Endothelial cell of umbilical vein (primary cell): Measurements from ENCODE around the gene SLC23A1. TPM values are rescaled to one million over a fixed set of nuclear protein-coding genes. Genes with fewer than 3 reads are reported as not detected.

ENCODE experiments used
- BruUV-seq: library from RNA; stranded (reverse); fragments of 400-500 nt; replicated peaks from 2 replicates; lab custom pipeline; 2021; lab: Mats Ljungman, UMichigan
- CTCF ChIA-PET: fragments of 300-600, 350-600 bp; sonication (Branson Sonifier 250); formaldehyde crosslinking; loops from one replicate; lab custom pipeline; 2021; ENCODE audit warnings: antibody characterized with exemption, inconsistent platforms; lab: Charles Lee
- POLR2A ChIA-PET: fragments of 300-600, 350-600 bp; sonication (Branson Sonifier 250); formaldehyde crosslinking; loops from one replicate; lab custom pipeline; 2021; ENCODE audit warnings: antibody characterized with exemption, inconsistent platforms; lab: Charles Lee
- DNase-seq: peaks from one replicate; pipeline ENCODE4 v3.0.0-alpha.2; 2011; ENCODE audit warnings: low read depth, low spot score
- FAIRE-seq: peaks from 2 replicates; lab custom pipeline; 2011; peaks lifted over from hg19 to GRCh38; lab: Jason Lieb, UNC
- H2AFZ ChIP-seq: 2 replicates; pipeline ENCODE4 v1.6.0; 2012; ENCODE audit warnings: low read depth, low read length, control low read depth, inconsistent platforms
- H3K27ac ChIP-seq: 2 replicates; pipeline ENCODE4 v1.5.1; 2011; ENCODE audit warnings: low read depth, mild to moderate bottlenecking, control low read depth, low read length, moderate library complexity; ENCODE audit not compliant: insufficient read depth
- H3K27me3 ChIP-seq, 2 experiments: 2 replicates each; pipeline versions ENCODE4 v1.6.0 to v1.6.1; 2011; ENCODE audit warnings: low read length in 2 of 2, mixed read lengths in 1 of 2; ENCODE audit not compliant: control insufficient read depth in 2 of 2, insufficient read depth in 2 of 2
- H3K36me3 ChIP-seq, 2 experiments: 2 replicates in 1 of 2; 3 replicates in 1 of 2; pipeline ENCODE4 v1.5.1; 2011; ENCODE audit warnings: low read length in 2 of 2, mild to moderate bottlenecking in 1 of 2, moderate library complexity in 1 of 2; ENCODE audit not compliant: control insufficient read depth in 2 of 2, insufficient read depth in 2 of 2; ENCODE audit errors: extremely low read depth in 1 of 2
- H3K4me1 ChIP-seq: 3 replicates; pipeline ENCODE4 v1.5.1; 2011; ENCODE audit warnings: mild to moderate bottlenecking, low read length; ENCODE audit not compliant: control insufficient read depth, insufficient read depth; ENCODE audit errors: extremely low read depth
- H3K4me2 ChIP-seq: 2 replicates; pipeline ENCODE4 v1.6.1; 2011; ENCODE audit warnings: low read length, control low read depth, mixed read lengths; ENCODE audit not compliant: insufficient read depth
- H3K4me3 ChIP-seq, 3 experiments: fragments of 200-600 bp in 1 of 3; sonication (generic), shearing (Covaris generic) in 1 of 3; replicated peaks in 1 of 3; 2 replicates each; pipeline ENCODE4 v1.5.1; 2011 to 2016; ENCODE audit warnings: control low read depth in 3 of 3, low read length in 3 of 3, mild to moderate bottlenecking in 2 of 3, inconsistent platforms in 1 of 3, low read depth in 1 of 3, moderate library complexity in 1 of 3; ENCODE audit not compliant: insufficient read depth in 1 of 3
- H3K79me2 ChIP-seq: 2 replicates; pipeline ENCODE4 v1.6.0; 2012; ENCODE audit warnings: low read length, inconsistent platforms; ENCODE audit not compliant: control insufficient read depth, insufficient read depth
- H3K9ac ChIP-seq: replicated peaks from 2 replicates; pipeline ENCODE3; 2011; ENCODE audit warnings: low read length, control low read depth; ENCODE audit not compliant: insufficient read depth; ENCODE audit errors: extremely low read depth
- H3K9me1 ChIP-seq: replicated peaks from 3 replicates; pipeline ENCODE4 v1.6.0; 2011; ENCODE audit warnings: mild to moderate bottlenecking, low read length; ENCODE audit not compliant: control insufficient read depth, insufficient read depth; ENCODE audit errors: extremely low read depth
- H3K9me3 ChIP-seq: replicated peaks from 2 replicates; pipeline ENCODE4 v1.5.1; 2012; ENCODE audit warnings: low read length, inconsistent platforms; ENCODE audit not compliant: control insufficient read depth, insufficient read depth
- H4K20me1 ChIP-seq: replicated peaks from 2 replicates; pipeline ENCODE3; 2011; ENCODE audit warnings: mild to moderate bottlenecking, low read length; ENCODE audit not compliant: control insufficient read depth, insufficient read depth; ENCODE audit errors: extremely low read depth
- CTCF ChIP-seq, 2 donors: IDR thresholded peaks; 1 replicate in 1 of 2; 2 replicates in 1 of 2; pipeline ENCODE4 v1.5.1; 2011; ENCODE audit warnings: low read length in 2 of 2, mild to moderate bottlenecking in 2 of 2, moderate library complexity in 2 of 2, control low read depth in 1 of 2, inconsistent platforms in 1 of 2, low read depth in 1 of 2; ENCODE audit not compliant: insufficient read depth in 1 of 2; ENCODE audit errors: extremely low read depth in 1 of 2
- EZH2 ChIP-seq: IDR thresholded peaks from 2 replicates; pipeline ENCODE4 v1.6.1; 2012; ENCODE audit warnings: borderline replicate concordance, low read depth, mild to moderate bottlenecking, moderate library complexity, low read length, inconsistent platforms; ENCODE audit not compliant: severe bottlenecking
- FOS ChIP-seq: IDR thresholded peaks from 2 replicates; pipeline ENCODE4 v1.6.1; 2011; ENCODE audit warnings: mild to moderate bottlenecking, low read length, moderate library complexity, borderline replicate concordance; ENCODE audit not compliant: insufficient read depth
- GATA2 ChIP-seq: IDR thresholded peaks from 2 replicates; pipeline ENCODE4 v1.7.0; 2011; ENCODE audit warnings: low read depth, mild to moderate bottlenecking, moderate library complexity, mixed read lengths, low read length; ENCODE audit not compliant: insufficient read length, insufficient read depth
- JUN ChIP-seq: IDR thresholded peaks from 2 replicates; pipeline ENCODE4 v1.6.1; 2011; ENCODE audit warnings: borderline replicate concordance, low read depth; ENCODE audit not compliant: insufficient read length, insufficient read depth
- MAX ChIP-seq: IDR thresholded peaks from 2 replicates; pipeline ENCODE4 v1.6.1; 2011; ENCODE audit not compliant: insufficient read depth, insufficient read length
- MYC ChIP-seq: IDR thresholded peaks from one replicate; pipeline ENCODE4 v1.6.1; 2011; ENCODE audit warnings: mild to moderate bottlenecking, low read depth, low read length
- POLR2A ChIP-seq: IDR thresholded peaks from 2 replicates; pipeline ENCODE4 v1.6.1; 2012; ENCODE audit warnings: low read depth, mild to moderate bottlenecking, control low read depth, low read length
- POLR2AphosphoS5 ChIP-seq: IDR thresholded peaks from 2 replicates; pipeline ENCODE4 v1.6.1; 2012; ENCODE audit warnings: low read depth, mild to moderate bottlenecking, control low read depth, low read length, moderate library complexity; ENCODE audit not compliant: insufficient read depth
- dilution Hi-C: fragments of 300-500 bp; cut with MboI; formaldehyde crosslinking; loops from one replicate; pipeline ENCODE4 v1.15.0; 2019; ENCODE audit warnings: low sequenced_read_pairs; ENCODE audit not compliant: extremely low pct_ligation_motif_present
- intact Hi-C: fragments of 100-400 bp; cut with micrococcal nuclease; formaldehyde crosslinking; loops from one replicate; pipeline ENCODE4 v1.10.0; 2022
- polyA plus RNA-seq, 4 experiments: library from polyadenylated mRNA; depleted of rRNA in 3 of 4; stranded (reverse) in 3 of 4; unstranded in 1 of 4; fragments of >200 nt; gene quantifications; 2 replicates each; pipeline versions ENCODE4 v1.2.1 to v1.2.3, GENCODE V29; 2011 to 2012; ENCODE audit warnings: missing spikeins in 1 of 4
- total RNA-seq: library from RNA; stranded (reverse); gene quantifications from 2 replicates; pipeline ENCODE4 v1.2.3, GENCODE V29; 2021

The SLC23A1 gene
- total and polyA plus RNA-seq, 2 donors (not counting 3 experiments of a cell fraction or from before 2014, with no cell fraction given) = not detected

DNA sequence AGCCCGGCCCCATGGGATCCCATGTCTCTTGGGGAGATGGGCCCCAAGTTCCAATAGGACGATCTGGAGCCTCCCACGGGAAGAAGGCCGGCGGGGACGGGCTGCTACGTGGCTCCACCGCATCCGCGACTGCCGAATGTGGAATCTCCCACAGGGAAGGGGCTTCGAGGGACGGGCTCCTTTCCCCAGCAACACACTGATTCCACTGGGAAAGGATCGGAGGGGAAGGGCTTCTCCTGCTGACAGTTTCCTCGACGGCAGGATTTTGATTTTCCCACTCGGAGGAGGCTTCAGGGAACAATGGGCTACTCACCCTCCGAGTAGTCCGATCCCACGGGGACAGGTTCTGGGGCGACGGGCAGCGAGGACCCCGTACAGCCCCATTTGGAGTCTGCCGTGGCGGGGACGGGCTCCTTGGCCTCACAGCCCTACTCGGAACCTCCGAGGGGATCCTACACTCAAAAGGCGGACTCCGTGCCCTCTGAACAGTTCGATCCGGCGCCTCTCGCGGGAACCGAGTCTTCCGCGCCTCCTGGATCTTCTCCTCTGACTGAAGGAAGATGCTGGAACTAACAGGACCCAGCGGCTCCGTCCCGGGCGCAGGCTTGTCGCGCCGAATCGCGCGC, 10.5 kb upstream of the SLC23A1 start:
- no peaks in the 10 kb centered on the region for H3K79me2 ChIP-seq
- POLR2A ChIA-PET = interaction anchor here (1.3 kb wide), 1 partner anchor 52 kb away, joined by 3 read pairs; the partner anchor contains the start of gene PAIP2
- H2AFZ ChIP-seq = peak overlapping the region; percentile 64
- peak overlapping the region in 2 of 3 experiments; percentile 1 to 35 for H3K4me3 ChIP-seq
- CTCF ChIA-PET = interaction anchor here (1.0 to 2.1 kb wide), 4 partner anchors 9 to 120 kb away, joined by 3 to 7 read pairs (median 4); partner anchors contain the start of gene MATR3
- dilution Hi-C loops (no loop called here), intact Hi-C loops (loop anchor here (1.0 to 5.0 kb wide), 3 partner anchors 51 to 815 kb away; partner anchors contain the start of gene MATR3)
- FAIRE-seq (no peak), DNase-seq (no peak)
- H3K9me3 ChIP-seq = no peaks in the 10 kb centered on the region
- no peak overlapping the region for H3K27ac ChIP-seq
- peaks cover 7 to 14% of the 10 kb centered on the region in 2 experiments for H3K27me3 ChIP-seq
- H4K20me1 ChIP-seq = no peaks in the 10 kb centered on the region
- no peaks in the 10 kb centered on the region for H3K9me1 ChIP-seq
- H3K4me1 ChIP-seq = peaks cover 6% of the 10 kb centered on the region
- no peaks in the 10 kb centered on the region for H3K36me3 ChIP-seq
- H3K4me2 ChIP-seq = peak overlapping the region; percentile 52
- TSS peak; percentile 10 for BruUV-seq
- no peak for TF ChIP-seq GATA2
- TF ChIP-seq CTCF (IDR thresholded peaks at IDR 0.05; ENCODE audit: extremely low read depth in 1 of 2, insufficient read depth in 1 of 2, low read depth in 1 of 2, low read length in 2 of 2) = no peak
- TF ChIP-seq JUN = no peak
- no peak for TF ChIP-seq POLR2A
- TF ChIP-seq MAX = no peak
- TF ChIP-seq EZH2 = no peak
- TF ChIP-seq POLR2AphosphoS5 = no peak
- TF ChIP-seq FOS = no peak
- TF ChIP-seq MYC = no peak
- H3K9ac ChIP-seq = no peak overlapping the region
